Trophoblast cell (in vitro differentiated cells and primary cell): ENCODE results near the gene KIF26B.

ENCODE experiments used
- DNase-seq, 2 donors: peaks; one replicate each; pipeline ENCODE4 v3.0.0-alpha.2; 2016
- H2AFZ ChIP-seq: 2 replicates; pipeline ENCODE4 v1.6.1; 2013; ENCODE audit warnings: low read length, moderate library complexity, mild to moderate bottlenecking; ENCODE audit not compliant: insufficient read depth, poor library complexity
- H2AK5ac ChIP-seq: 2 replicates; pipeline ENCODE4 v1.6.1; 2013; ENCODE audit warnings: mild to moderate bottlenecking, low read length
- H2BK120ac ChIP-seq: 2 replicates; pipeline ENCODE4 v1.6.1; 2013; ENCODE audit warnings: low read length, mild to moderate bottlenecking, moderate library complexity; ENCODE audit not compliant: insufficient read depth, poor library complexity
- H2BK12ac ChIP-seq: 2 replicates; pipeline ENCODE4 v1.6.1; 2013; ENCODE audit warnings: mild to moderate bottlenecking, low read length, moderate library complexity
- H2BK5ac ChIP-seq: 2 replicates; pipeline ENCODE4 v1.6.1; 2013; ENCODE audit warnings: low read length, low read depth, moderate library complexity, mild to moderate bottlenecking; ENCODE audit not compliant: poor library complexity
- H3K14ac ChIP-seq: 2 replicates; pipeline ENCODE4 v1.6.1; 2013; ENCODE audit warnings: mild to moderate bottlenecking, low read length
- H3K18ac ChIP-seq: 2 replicates; pipeline ENCODE4 v1.6.1; 2013; ENCODE audit warnings: mild to moderate bottlenecking, low read length
- H3K23ac ChIP-seq: 2 replicates; pipeline ENCODE4 v1.6.1; 2013; ENCODE audit warnings: low read length
- H3K27ac ChIP-seq: 2 replicates; pipeline ENCODE4 v1.5.1; 2013; ENCODE audit warnings: low read depth, mild to moderate bottlenecking, inconsistent platforms, low read length, moderate library complexity
- H3K27me3 ChIP-seq: 2 replicates; pipeline ENCODE4 v1.6.1; 2013; ENCODE audit warnings: inconsistent platforms, mild to moderate bottlenecking, low read length, moderate library complexity; ENCODE audit not compliant: insufficient read depth
- H3K36me3 ChIP-seq, 2 experiments: 1 replicate in 1 of 2; 2 replicates in 1 of 2; pipeline ENCODE4 v1.6.1; 2013; ENCODE audit warnings: low read length in 2 of 2, mild to moderate bottlenecking in 2 of 2, moderate library complexity in 1 of 2; ENCODE audit not compliant: insufficient read depth in 2 of 2, control insufficient read depth in 1 of 2
- H3K4ac ChIP-seq: 2 replicates; pipeline ENCODE4 v1.6.1; 2013; ENCODE audit warnings: low read depth, mild to moderate bottlenecking, low read length, moderate library complexity
- H3K4me1 ChIP-seq, 2 experiments: 1 replicate in 1 of 2; 2 replicates in 1 of 2; pipeline ENCODE4 v1.6.1; 2013; ENCODE audit warnings: low read length in 2 of 2, mild to moderate bottlenecking in 2 of 2, moderate library complexity in 1 of 2; ENCODE audit not compliant: insufficient read depth in 2 of 2, control insufficient read depth in 1 of 2
- H3K4me2 ChIP-seq: 2 replicates; pipeline ENCODE4 v1.6.1; 2013; ENCODE audit warnings: inconsistent platforms, mild to moderate bottlenecking, low read length, moderate library complexity
- H3K4me3 ChIP-seq: 2 replicates; pipeline ENCODE4 v1.5.1; 2013; ENCODE audit warnings: mild to moderate bottlenecking, low read depth, low read length, inconsistent platforms
- H3K79me1 ChIP-seq: one replicate; pipeline ENCODE4 v1.6.1; 2013; ENCODE audit warnings: low read length
- H3K79me2 ChIP-seq: 2 replicates; pipeline ENCODE4 v1.6.1; 2013; ENCODE audit warnings: low read length, mild to moderate bottlenecking; ENCODE audit not compliant: control insufficient read depth, insufficient read depth, poor library complexity
- H3K9ac ChIP-seq: 2 replicates; pipeline ENCODE4 v1.6.1; 2013; ENCODE audit warnings: mild to moderate bottlenecking, low read length
- H3K9me3 ChIP-seq: 2 replicates; pipeline ENCODE4 v1.6.1; 2013; ENCODE audit warnings: low read depth, mild to moderate bottlenecking, control low read depth, inconsistent platforms, low read length; ENCODE audit not compliant: insufficient read depth
- H4K12ac ChIP-seq: 2 replicates; pipeline ENCODE4 v1.6.1; 2013; ENCODE audit warnings: low read depth, mild to moderate bottlenecking, low read length, moderate library complexity
- H4K8ac ChIP-seq: 2 replicates; pipeline ENCODE4 v1.6.1; 2013; ENCODE audit warnings: low read depth, mild to moderate bottlenecking, low read length, moderate library complexity
- H4K91ac ChIP-seq: one replicate; pipeline ENCODE4 v1.6.1; 2013; ENCODE audit warnings: low read depth, mild to moderate bottlenecking, low read length, moderate library complexity
- WGBS: extraction: QIAGEN DNeasy Blood & Tissue Kit; methylation state at CpG from one replicate; pipeline ENCODE4 v1.1.7; 2013; ENCODE audit warnings: missing lambda C conversion rate; ENCODE audit not compliant: insufficient read length, insufficient coverage; ENCODE audit errors: extremely low coverage; 5-methylcytosine and 5-hydroxymethylcytosine counted together

The KIF26B gene

GRCh38 chr1:245264226-245264625 is 109.4 kb downstream of the KIF26B start:
- Histone ChIP-seq H3K27ac (no peak overlapping the region), H3K27me3 (no peaks in the 10 kb centered on the region), H3K9me3 (no peaks in the 10 kb centered on the region), H2BK5ac (no peak overlapping the region), H3K4me3 (no peak overlapping the region), H4K8ac (no peak overlapping the region), H2AFZ (no peak overlapping the region), H2AK5ac (no peak overlapping the region), H2BK120ac (no peak overlapping the region), H2BK12ac (no peak overlapping the region), H3K18ac (no peak overlapping the region), H4K91ac (no peak overlapping the region), H3K4me1 (peaks cover 3 to 4% of the 10 kb centered on the region in 2 experiments), H3K4ac (no peak overlapping the region), H3K79me2 (no peaks in the 10 kb centered on the region), H4K12ac (no peak overlapping the region), H3K14ac (no peak overlapping the region), H3K23ac (no peak overlapping the region), H3K79me1 (no peaks in the 10 kb centered on the region), H3K9ac (no peak overlapping the region), H3K36me3 (no peaks in the 10 kb centered on the region), H3K4me2 (no peak overlapping the region)
- WGBS, result no CpG with 5 or more reads among the region's 4 CpGs
- no peak for DNase-seq

GRCh38 chr1:245266105-245266504 is 111.3 kb downstream of the KIF26B start:
- Histone ChIP-seq H2AFZ (no peak overlapping the region), H3K4me3 (no peak overlapping the region), H3K79me1 (no peaks in the 10 kb centered on the region), H3K27ac (no peak overlapping the region), H3K18ac (no peak overlapping the region), H2BK12ac (no peak overlapping the region), H3K4me2 (no peak overlapping the region), H2BK120ac (no peak overlapping the region), H3K36me3 (no peaks in the 10 kb centered on the region), H3K23ac (no peak overlapping the region), H3K9ac (no peak overlapping the region), H4K91ac (no peak overlapping the region), H3K79me2 (no peaks in the 10 kb centered on the region), H2BK5ac (no peak overlapping the region), H4K12ac (no peak overlapping the region), H2AK5ac (no peak overlapping the region), H3K27me3 (no peaks in the 10 kb centered on the region), H3K9me3 (no peaks in the 10 kb centered on the region), H4K8ac (no peak overlapping the region), H3K4ac (no peak overlapping the region), H3K14ac (no peak overlapping the region), H3K4me1 (peaks cover 3 to 4% of the 10 kb centered on the region in 2 experiments)
- DNase-seq, result no peak

- Histone ChIP-seq H3K14ac (no peak overlapping the region), H3K9me3 (no peaks in the 10 kb centered on the region), H2BK5ac (no peak overlapping the region), H2AK5ac (no peak overlapping the region), H2BK12ac (no peak overlapping the region), H3K9ac (no peak overlapping the region), H3K4ac (no peak overlapping the region), H3K36me3 (no peaks in the 10 kb centered on the region), H4K8ac (no peak overlapping the region), H3K4me3 (no peak overlapping the region), H3K23ac (no peak overlapping the region), H2BK120ac (no peak overlapping the region), H3K79me1 (no peaks in the 10 kb centered on the region), H3K4me2 (no peak overlapping the region), H3K4me1 (no peaks in the 10 kb centered on the region), H3K79me2 (no peaks in the 10 kb centered on the region), H4K91ac (no peak overlapping the region), H4K12ac (no peak overlapping the region), H3K27ac (no peak overlapping the region), H3K27me3 (no peaks in the 10 kb centered on the region), H3K18ac (no peak overlapping the region), H2AFZ (no peak overlapping the region)
- DNase-seq, result no peak
Observed at GRCh38 chr1:245270063-245270462, 115.3 kb downstream of the KIF26B start.

DNA sequence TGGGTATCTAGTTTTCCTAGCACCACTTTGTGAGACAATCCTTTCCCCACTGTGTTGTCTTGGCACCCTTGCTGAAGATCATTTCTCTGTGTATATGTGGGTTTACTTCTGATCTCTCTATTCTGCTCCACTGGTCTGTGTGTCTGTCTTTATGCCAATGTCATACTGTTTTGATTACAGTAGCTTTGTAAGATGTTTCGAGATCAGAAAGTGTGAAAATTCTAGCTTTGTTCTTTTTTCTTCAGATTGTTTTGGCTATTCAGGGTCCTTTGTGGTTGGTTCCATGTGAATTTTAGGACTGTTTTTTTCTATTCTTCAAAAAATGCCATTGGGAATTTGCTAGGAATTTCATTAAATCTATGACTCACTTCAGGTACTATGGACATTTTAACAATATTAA is 116.2 kb downstream of the KIF26B start:
- no peak overlapping the region for H4K12ac ChIP-seq
- no peak overlapping the region for H3K4ac ChIP-seq
- H3K9me3 ChIP-seq, result no peaks in the 10 kb centered on the region
- H3K14ac ChIP-seq, result no peak overlapping the region
- H2BK120ac ChIP-seq, result no peak overlapping the region
- H4K91ac ChIP-seq, result no peak overlapping the region
- H3K27ac ChIP-seq, result no peak overlapping the region
- H3K18ac ChIP-seq, result no peak overlapping the region
- no peak overlapping the region for H3K23ac ChIP-seq
- no CpG with 5 or more reads among the region's 1 CpG for WGBS
- no peak overlapping the region for H3K4me2 ChIP-seq
- H4K8ac ChIP-seq, result no peak overlapping the region
- no peaks in the 10 kb centered on the region for H3K79me2 ChIP-seq
- H3K4me3 ChIP-seq, result no peak overlapping the region
- no peak overlapping the region for H2BK5ac ChIP-seq
- H2BK12ac ChIP-seq, result no peak overlapping the region
- H2AK5ac ChIP-seq, result no peak overlapping the region
- no peak overlapping the region for H2AFZ ChIP-seq
- no peaks in the 10 kb centered on the region for H3K36me3 ChIP-seq
- no peaks in the 10 kb centered on the region for H3K4me1 ChIP-seq
- no peaks in the 10 kb centered on the region for H3K79me1 ChIP-seq
- H3K9ac ChIP-seq, result no peak overlapping the region
- no peak for DNase-seq
- no peaks in the 10 kb centered on the region for H3K27me3 ChIP-seq

- no peaks in the 10 kb centered on the region for H3K79me2 ChIP-seq
- no peak overlapping the region for H4K8ac ChIP-seq
- H3K4me2 ChIP-seq, result no peak overlapping the region
- H3K9me3 ChIP-seq, result no peaks in the 10 kb centered on the region
- no peaks in the 10 kb centered on the region for H3K27me3 ChIP-seq
- no peak overlapping the region for H4K91ac ChIP-seq
- WGBS, result no CpG with 5 or more reads among the region's 4 CpGs
- no peak overlapping the region for H2BK5ac ChIP-seq
- H3K4me3 ChIP-seq, result no peak overlapping the region
- DNase-seq, result no peak
- no peak overlapping the region for H3K18ac ChIP-seq
- no peak overlapping the region for H3K27ac ChIP-seq
- no peak overlapping the region for H2AK5ac ChIP-seq
- no peak overlapping the region for H3K23ac ChIP-seq
- no peak overlapping the region for H2AFZ ChIP-seq
- no peak overlapping the region for H3K14ac ChIP-seq
- H4K12ac ChIP-seq, result no peak overlapping the region
- no peak overlapping the region for H3K9ac ChIP-seq
- H2BK120ac ChIP-seq, result no peak overlapping the region
- H3K4ac ChIP-seq, result no peak overlapping the region
- H2BK12ac ChIP-seq, result no peak overlapping the region
- H3K79me1 ChIP-seq, result no peaks in the 10 kb centered on the region
- H3K36me3 ChIP-seq, result no peaks in the 10 kb centered on the region
- H3K4me1 ChIP-seq, result peaks cover 2 to 3% of the 10 kb centered on the region in 2 experiments
Observed at GRCh38 chr1:245272676-245273075, 117.9 kb downstream of the KIF26B start.
